ACC112 (cell line): ENCODE data around the gene POLG.

Source experiments
- H2AFZ ChIP-seq: fragments of 200-600 bp; sonication (generic); one replicate; pipeline ENCODE4 v1.6.0; 2017; ENCODE audit warnings: antibody characterized with exemption, low read length; ENCODE audit not compliant: unreplicated experiment
- H3K27ac ChIP-seq: fragments of 200-600 bp; sonication (generic); 2 replicates; pipeline ENCODE4 v1.5.1; 2014; ENCODE audit warnings: low read depth, mild to moderate bottlenecking, antibody characterized with exemption, low read length, moderate library complexity
- H3K27me3 ChIP-seq: fragments of 200-600 bp; sonication (generic); 2 replicates; pipeline ENCODE4 v1.6.1; 2014; ENCODE audit warnings: mild to moderate bottlenecking, antibody characterized with exemption, low read length, moderate library complexity, mixed read lengths; ENCODE audit not compliant: insufficient read depth
- H3K36me3 ChIP-seq: fragments of 200-600 bp; sonication (generic); 2 replicates; pipeline ENCODE4 v1.6.1; 2016; ENCODE audit warnings: mild to moderate bottlenecking, antibody characterized with exemption, low read length, moderate library complexity, mixed read lengths; ENCODE audit not compliant: insufficient read depth
- H3K4me1 ChIP-seq: fragments of 200-600 bp; sonication (generic); one replicate; pipeline ENCODE4 v1.6.1; 2016; ENCODE audit warnings: low read length, mixed read lengths; ENCODE audit not compliant: insufficient read depth, unreplicated experiment, control insufficient read depth
- H3K4me3 ChIP-seq: fragments of 200-600 bp; sonication (generic); 2 replicates; pipeline ENCODE4 v1.5.1; 2014; ENCODE audit warnings: mild to moderate bottlenecking, low read depth, low read length
- H3K79me2 ChIP-seq: fragments of 200-600 bp; sonication (generic); one replicate; pipeline ENCODE4 v1.6.0; 2016; ENCODE audit warnings: low read length; ENCODE audit not compliant: control insufficient read depth, unreplicated experiment, insufficient read depth

The POLG gene

DNA sequence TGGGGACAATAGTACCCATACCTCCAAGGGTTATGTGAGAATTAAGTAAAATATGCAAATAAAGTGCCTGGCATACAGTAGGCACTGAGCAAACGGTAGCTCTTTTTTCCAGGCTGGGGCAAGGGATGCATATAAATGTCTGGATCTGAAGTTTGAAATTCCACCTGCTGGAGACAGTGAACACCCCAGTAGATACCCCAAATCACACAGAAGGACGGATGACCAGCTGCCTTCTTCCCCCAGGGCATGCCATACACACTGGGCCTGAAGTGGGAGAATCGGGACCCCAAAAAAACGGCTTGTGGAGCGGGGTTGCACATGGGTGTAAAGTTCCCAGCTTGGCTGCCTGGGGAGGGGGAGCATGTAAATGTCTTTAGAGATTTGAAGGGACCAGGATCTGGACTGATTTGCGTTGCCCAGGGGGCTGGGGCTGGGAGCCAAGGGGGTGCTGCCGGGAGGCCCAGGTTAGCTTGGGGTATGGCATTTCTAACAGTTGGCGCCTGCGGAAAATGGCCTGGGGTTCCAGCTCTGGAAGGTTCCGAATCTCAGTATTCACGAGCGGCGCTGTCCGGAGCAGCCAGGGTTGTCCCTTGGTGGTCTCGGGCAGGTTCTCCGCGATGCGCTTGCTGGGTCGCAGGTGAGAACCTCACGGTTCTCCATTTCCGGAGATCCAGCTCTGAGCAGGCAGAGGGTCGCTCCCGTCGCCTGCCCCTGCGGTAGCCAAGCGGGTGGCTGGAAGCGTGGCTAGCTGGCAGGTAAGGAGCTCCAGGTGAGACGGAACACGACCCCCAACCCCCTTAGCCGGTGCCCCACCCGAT lies 42.6 kb upstream of the POLG start:
- Histone ChIP-seq H3K79me2 (no peaks in the 10 kb centered on the region), H3K27me3 (peaks cover 99% of the 10 kb centered on the region), H3K4me3 (no peak overlapping the region), H3K36me3 (no peaks in the 10 kb centered on the region), H2AFZ (no peak overlapping the region), H3K27ac (no peak overlapping the region), H3K4me1 (no peaks in the 10 kb centered on the region)

DNA sequence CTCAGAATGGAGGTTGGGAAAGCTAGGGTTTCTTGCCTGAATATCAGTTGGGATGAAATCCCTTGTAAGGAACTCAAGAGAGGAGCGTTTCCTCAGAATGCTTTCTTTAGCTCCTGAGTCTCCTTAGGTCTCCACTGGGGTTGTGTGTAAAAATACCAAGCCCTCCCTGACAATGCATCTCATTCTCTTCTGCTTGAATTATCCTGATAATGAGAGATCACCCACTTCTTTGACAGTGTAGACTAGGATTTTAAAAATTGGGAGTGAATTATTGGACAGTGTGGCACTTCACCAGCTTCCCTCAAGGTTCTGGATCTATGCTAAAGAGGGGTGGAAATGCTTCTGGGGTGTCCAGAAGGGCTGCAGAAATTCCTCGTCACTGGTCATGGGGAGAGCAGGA lies 41.8 kb upstream of the POLG start:
- Histone ChIP-seq H3K79me2 (no peaks in the 10 kb centered on the region), H3K36me3 (no peaks in the 10 kb centered on the region), H3K4me1 (no peaks in the 10 kb centered on the region), H2AFZ (no peak overlapping the region), H3K27me3 (peaks cover 98% of the 10 kb centered on the region), H3K4me3 (no peak overlapping the region), H3K27ac (no peak overlapping the region)

DNA sequence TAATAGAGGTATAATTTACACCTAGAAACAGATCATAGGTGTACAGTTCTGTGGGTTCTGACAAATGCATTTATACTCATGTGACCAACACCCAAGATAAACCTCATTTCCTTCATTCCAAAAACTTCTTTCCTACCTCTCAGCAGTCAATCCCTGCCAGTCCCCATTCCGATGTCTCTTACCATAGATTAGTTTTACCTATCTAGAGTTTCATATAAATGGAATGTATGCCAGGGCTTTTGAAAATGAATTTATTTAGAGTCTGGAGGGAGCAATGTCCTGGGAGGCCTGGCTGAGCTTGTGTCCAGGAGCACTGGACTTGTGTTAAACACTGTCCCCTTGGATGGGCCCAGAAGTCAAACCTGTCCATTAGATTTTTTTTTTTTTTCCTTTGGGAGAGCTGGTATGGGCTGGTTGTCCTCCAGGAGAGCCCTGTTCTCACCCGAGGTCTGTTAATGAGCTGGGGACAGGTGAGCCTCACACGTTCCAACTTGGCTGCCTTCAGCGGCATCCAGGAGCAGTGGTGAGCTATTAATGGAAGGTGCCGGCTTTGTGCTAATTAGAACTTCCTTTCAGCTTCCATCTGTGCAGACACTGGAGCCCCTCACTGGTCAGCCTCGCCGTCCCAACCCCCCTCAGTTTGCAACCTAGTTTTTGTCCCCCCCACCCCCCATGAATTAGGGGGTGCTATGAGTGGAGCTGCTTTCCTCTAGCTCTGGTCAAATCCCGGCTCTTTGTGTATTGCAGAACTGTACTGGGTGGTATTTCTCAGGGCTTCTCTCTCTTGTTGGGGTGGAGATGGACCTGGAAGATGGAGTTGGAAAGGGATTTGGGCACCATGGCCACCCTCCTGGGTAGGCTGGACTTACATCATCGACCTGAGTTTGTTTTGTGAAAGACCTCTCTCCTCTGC lies 40.7 kb upstream of the POLG start:
- Histone ChIP-seq H3K27ac (no peak overlapping the region), H3K4me3 (no peak overlapping the region), H3K79me2 (no peaks in the 10 kb centered on the region), H3K36me3 (no peaks in the 10 kb centered on the region), H2AFZ (no peak overlapping the region), H3K27me3 (peaks cover 97% of the 10 kb centered on the region), H3K4me1 (no peaks in the 10 kb centered on the region)

DNA sequence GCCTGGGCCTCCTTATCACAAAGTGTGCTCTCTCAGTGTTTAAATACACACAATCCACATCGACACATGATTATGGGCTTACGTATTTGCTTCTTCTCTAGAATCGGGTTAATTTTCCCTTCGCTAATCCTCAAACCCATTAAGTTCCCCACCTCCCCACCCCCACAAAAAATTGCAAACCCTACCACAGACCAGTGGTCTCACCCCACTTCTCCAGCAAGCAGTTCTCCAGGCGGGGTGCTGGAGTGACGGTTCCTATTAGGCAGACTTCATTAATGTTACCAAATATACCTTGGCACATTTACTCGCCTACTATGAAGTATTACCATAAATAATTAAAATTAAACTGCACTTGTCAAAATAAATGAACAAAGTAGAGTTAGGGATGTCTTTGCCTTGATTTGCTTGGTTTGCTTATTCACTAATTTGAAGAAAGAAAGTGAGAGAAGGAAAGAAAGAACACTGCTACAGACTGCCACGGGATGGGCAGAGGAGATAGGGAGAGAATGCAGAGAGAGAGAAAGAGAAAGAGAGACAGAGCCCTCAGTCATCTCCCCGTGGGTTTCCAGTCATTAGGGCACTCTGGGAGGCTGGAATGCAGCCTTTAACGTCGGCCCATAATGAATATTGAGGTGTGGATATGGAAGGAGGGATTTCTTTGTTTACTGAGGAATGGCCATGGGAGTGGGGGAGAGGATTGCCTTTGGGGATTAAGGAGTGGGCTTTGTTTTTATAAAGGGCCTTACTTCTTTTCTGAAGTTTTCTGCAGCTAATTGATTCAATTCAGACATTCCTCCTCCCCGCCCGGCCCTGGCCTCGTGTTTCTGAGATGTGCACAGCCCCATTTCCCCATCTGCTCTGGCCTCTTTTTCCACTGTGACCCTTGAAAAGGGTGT lies 39.7 kb upstream of the POLG start:
- Histone ChIP-seq H2AFZ (no peak overlapping the region), H3K4me1 (no peaks in the 10 kb centered on the region), H3K79me2 (no peaks in the 10 kb centered on the region), H3K27me3 (peaks cover 97% of the 10 kb centered on the region), H3K27ac (no peak overlapping the region), H3K36me3 (no peaks in the 10 kb centered on the region), H3K4me3 (no peak overlapping the region)

DNA sequence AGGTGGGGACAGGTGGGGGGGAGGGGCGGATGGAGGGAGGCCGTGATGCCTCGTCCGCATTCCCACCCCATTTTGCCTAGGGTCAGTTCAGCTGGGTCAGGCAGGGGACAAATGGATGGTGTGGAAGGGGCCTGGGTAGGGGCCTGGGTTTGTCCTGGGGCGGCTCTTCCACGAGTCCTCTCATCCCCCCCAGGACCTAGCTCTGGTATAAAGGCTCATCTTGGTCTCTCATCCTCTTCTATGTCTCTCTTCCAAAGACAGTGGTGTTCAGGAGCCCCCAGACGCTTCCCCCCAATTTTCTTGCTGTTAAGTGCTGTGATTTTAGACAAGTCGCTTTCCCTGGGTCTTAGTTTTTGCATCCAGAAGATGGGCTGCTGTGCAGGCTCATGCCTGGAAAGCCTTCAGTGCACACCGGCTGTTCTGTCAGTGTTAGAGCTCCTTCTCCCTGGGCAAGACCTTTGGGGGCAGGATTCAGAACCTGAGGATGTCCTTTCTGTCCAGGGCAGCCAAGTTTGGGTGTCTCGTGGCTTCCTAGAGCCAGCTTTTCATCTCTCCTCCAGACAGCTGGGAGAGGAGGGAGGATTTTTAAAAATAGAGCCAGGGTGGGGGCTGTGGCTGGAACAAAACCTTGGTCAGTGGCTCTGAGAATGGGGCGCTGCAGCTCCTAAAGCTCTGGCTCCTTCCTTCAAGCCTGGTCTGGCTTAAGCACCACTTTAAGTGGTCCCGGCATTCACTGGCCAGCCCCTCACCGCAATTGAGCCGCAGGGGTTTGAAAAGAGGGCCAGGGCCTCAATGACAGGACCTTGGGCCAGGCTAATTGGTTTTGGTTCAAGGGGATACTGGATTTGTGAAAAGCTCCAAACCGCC lies 37.7 kb upstream of the POLG start:
- Histone ChIP-seq H2AFZ (no peak overlapping the region), H3K79me2 (no peaks in the 10 kb centered on the region), H3K4me3 (no peak overlapping the region), H3K27me3 (peaks cover 97% of the 10 kb centered on the region), H3K4me1 (no peaks in the 10 kb centered on the region), H3K27ac (no peak overlapping the region), H3K36me3 (no peaks in the 10 kb centered on the region)

DNA sequence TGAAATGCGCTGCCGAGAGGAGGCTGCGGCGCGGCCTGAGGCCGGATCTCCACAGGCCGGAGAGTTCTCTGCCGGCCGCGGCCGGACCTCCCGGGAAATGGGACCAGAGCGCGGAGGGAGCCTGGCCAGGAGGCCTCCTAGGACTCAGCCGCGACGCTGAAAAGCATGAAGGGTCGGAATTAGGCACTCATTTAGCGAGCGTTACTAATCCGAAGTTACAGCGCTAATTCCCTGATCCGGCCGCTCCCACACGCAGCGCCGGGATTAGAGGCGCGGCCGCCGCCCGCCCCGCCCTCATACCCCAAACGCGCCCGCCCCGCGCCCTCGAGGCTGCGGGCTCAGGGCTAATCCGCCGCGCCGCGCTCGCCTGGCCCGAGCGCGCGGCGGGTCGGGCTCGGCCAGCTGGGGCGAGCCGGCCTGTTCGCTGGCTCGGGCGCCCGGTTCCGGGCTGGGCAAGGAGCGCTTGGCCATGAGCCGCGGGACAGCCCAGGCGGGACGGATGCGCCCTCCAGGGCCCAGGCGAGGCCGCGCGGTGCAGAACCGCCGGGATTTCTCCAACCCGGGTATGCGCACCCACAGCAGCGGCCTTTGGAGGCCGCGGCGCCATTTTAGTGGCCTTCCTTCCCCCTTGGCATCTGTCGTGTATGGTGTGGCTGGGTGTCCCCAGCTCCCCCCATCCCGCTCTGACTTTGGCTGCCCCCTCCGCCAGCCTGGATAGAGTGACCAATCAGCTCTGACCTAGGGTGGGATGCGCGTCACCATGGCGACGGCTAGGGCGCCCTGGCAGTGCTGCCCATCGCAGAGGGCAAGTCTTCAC lies 36.8 kb upstream of the POLG start:
- H3K27me3 ChIP-seq = peaks cover 97% of the 10 kb centered on the region
- peak overlapping the region; percentile 32 for H3K4me3 ChIP-seq
- H2AFZ ChIP-seq = no peak overlapping the region

DNA sequence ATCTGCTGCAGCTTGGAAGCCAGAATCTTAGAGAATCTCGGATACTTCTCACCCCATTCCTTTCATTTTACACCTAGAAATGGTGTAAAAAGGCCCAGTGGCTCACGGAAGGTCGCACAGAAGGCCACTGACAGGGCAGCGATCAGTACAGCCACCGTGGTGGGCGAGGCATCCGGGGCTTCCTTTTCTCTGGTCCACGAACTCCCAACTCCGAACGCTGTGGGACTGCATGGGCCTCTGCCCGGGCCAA lies 36.3 kb upstream of the POLG start:
- Histone ChIP-seq H3K27me3 (peaks cover 98% of the 10 kb centered on the region), H3K79me2 (no peaks in the 10 kb centered on the region), H3K4me3 (peak overlapping the region; percentile 5; the same call in 1 of the 2 replicates)

More for the DNA sequence above, 36.8 kb upstream of the POLG start:
- H3K79me2 ChIP-seq = no peaks in the 10 kb centered on the region
- no peaks in the 10 kb centered on the region for H3K36me3 ChIP-seq
- no peak overlapping the region for H3K27ac ChIP-seq
- no peaks in the 10 kb centered on the region for H3K4me1 ChIP-seq

DNA sequence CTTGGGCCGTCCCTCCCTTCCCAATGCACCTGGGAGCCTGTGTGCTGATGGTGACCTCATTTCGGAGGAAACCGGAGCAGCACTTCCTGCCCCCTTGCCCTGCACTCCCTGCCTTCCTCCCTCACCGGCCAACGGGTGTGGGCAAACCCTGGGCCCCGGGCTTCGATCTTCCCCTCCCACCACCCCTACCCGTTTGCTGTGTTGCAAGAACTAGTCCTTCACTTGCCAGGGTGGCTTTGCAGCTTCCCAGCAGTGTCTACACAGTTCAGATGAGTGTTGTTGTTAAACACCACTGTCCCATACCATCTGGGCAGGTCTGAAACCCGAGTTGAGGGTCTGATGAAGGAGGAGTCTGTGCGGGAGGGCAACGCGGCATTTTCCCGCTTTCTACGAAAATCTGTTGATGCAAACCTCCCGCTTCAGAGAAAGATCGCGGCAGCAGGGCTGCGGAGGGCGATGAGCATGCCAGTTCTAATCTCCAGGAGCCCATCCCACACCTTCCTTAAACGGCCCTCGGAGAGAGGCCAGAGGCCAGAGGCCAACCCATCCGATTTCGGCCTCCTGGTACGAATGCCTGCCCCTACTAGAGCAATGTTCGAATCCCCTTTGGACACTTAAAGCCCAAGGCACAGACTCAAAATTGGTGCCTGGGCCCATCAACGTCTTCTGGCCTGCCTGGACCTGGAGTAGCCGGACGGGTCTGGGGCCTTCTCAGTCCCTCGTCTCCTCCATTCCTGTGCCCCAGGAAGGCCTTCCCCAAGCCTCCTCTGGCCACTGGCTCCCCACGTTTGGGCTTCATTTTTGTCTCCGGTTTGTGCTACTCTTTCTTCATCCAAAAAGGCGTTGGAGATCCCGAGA lies 35.7 kb upstream of the POLG start:
- Histone ChIP-seq H3K27me3 (peaks cover 98% of the 10 kb centered on the region), H3K79me2 (no peaks in the 10 kb centered on the region), H3K36me3 (no peaks in the 10 kb centered on the region), H3K4me1 (no peaks in the 10 kb centered on the region), H2AFZ (no peak overlapping the region), H3K4me3 (no peak overlapping the region), H3K27ac (no peak overlapping the region)

More for the DNA sequence above, 36.3 kb upstream of the POLG start:
- Histone ChIP-seq H2AFZ (no peak overlapping the region), H3K4me1 (no peaks in the 10 kb centered on the region), H3K27ac (no peak overlapping the region), H3K36me3 (no peaks in the 10 kb centered on the region)
